ENCODE measurements around the gene CAPS. TPM values are rescaled to one million over a fixed set of nuclear protein-coding genes. Genes with fewer than 3 reads are reported as not detected.
"Not testable (repeated sequence)": the region's sequence is repeated elsewhere in the genome, so short reads cannot be mapped to it uniquely, and the experiment has no call there.

Gene CAPS
- total RNA-seq: 2.7 TPM
- long read RNA-seq, partial matches to known transcripts: 1 of 2 reads
- long read RNA-seq, other reads (novel, unspliced or antisense): 0 of 2 reads

DNA sequence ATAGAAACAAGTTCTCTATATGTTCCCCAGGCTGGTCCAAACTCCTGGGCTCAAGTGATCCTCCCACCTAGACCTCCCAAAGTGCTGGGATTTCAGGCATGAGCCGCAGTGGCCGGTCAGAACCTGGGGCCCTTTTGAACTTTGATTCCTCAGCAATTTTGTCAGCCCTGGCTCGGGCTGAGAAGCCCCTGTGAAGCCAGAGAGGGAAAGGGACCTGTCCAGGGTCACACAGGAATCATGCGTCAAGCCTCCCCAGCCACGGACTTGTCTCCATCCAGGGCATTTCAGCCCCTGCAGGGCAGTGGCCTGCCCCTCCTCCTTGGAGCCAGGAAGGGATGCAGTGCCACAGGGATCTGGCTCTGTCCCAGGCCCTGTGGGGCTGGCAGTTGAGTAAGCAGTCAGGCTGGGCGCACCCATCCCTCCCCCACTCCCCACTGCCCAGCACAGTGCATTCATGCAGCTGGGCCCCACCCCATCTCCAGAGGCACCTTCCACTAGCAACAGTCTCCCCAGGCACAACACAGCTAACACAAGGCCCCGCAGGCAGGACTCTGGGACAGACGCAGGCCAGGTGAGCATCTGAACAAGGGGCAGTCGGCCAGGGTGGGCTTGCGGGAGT is at the start of gene CAPS:
CAPS (plus strand) TSS at position 516 of the 619 bp plus-strand sequence. CDS start 153 bp downstream, outside the sequence.
- no peak for DNase-seq (ENCODE audit: low spot score)
- intact Hi-C loops (cut with DNase I): no loop called here

DNA sequence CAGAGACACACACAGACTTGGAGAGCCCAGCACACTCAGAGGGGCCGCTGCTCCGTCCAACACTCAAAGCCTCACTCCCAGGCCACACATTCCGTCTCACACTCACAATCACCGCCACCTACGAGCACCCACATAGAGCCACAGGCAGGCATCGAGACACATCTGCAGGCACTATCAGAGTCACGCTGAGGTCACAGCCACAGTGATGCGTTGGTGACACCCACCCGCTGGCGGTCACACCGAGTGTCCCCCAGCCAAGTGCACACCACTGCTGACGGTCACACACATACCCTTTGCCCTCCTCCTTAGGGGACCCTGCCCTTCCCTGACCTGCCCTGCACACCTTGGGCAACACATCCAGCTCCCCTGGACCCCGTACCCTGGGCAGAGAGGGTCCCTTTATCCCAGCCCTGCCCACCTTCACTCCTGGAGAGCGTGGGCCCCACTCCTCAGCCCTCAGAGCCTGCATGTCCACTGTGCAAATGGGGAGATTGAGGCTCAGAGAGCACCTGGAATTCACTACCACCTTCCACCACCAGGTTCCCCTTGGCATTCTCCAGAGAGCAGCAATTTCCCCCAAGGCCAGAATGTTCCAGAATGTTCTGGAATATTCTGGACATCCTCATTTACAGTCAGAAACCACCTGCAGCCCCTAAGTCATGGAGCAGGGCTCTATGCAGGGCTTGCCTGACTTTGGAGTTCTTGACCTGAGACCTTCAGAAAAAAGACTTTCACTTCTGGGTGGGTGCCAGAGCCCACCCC is 49.1 kb upstream of the CAPS start:
- intact Hi-C loops (cut with DNase I): no loop called here
- no peak for DNase-seq (ENCODE audit: low spot score)

DNA sequence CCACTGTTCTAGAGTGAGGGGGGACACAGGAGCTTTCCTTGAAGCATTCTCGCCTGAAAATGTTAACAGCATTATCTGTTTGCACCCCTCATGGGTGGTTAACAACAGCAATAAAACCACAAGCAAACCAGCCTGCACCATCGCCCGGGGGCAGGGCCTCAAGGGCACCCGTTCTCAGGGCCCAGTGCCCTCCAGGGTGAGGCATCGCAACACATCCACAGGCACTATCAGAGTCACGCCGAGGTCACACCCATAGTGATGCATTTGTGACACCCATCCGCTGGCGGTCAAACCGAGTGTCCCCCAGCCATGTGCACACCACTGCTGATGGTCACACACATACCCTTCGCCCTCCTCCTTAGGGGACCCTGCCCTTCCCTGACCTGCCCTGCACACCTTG is 48.3 kb upstream of the CAPS start:
- no peak for DNase-seq (ENCODE audit: low spot score)
- intact Hi-C loops (cut with DNase I): no loop called here

DNA sequence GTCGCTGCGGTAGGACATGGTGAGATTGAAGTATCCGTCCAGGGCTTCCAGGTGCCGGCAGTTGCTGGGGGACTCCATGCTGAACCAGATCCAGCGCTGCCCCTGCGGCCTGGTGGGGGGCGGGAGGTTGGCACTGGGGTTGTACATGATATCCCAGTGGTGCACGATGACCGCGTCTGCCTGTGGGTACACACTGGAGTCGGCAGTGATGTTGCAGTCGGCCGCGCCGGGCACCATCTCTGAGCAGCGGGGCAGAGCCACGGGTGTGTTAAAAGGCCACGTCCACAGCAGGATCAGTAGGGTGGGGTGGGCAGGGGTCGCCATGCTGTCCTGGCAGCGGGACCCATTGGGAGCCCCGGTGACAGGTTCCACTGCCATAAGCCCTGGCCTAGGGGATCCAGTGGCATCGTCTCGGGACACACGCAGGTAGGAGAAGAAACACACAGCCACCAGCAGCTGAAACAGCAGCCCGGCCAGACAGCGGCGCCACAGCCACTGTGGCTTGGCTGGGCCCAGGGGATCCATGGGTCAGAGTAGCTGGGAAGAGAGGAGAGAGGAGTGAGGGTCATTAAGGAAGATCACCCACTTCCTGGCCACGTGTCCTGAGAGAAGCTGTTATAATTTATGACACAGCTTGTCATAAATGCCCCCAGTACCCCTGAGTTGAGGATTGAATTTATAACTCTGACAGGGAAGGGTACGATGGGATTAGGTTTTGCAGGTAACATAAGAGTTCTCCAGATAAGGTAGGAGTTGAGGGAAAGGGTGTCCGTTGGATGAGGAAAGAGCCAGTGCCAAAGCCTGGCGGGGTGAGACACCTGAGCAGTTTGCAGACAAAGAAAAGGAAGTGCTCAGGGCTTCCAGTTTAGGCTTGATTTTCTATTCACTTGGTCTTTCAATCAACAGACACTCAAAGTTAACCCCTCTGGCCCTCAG is 46.6 kb upstream of the CAPS start:
- intact Hi-C loops (cut with DNase I): no loop called here
- no peak for DNase-seq (ENCODE audit: low spot score)

DNA sequence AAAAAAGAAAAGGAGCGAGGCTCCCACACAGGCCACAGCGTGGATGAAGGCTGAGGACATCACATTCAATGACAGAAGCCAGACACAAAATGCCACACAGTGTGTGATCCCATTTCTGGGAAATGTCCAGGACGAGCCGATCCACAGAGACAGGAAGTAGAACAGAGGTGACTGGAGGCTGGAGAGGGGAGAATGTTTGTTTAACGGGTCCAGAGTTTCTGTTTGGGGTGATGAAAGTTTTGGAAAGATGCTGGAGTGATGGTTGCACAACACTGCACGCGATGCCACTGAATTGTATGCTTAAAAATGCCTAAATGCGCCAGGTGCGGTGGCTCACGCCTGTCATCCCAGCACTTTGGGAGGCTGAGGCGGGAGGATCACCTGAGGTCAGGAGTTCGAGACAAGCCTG is 43.1 kb upstream of the CAPS start:
- no peak for DNase-seq (ENCODE audit: low spot score)
- intact Hi-C loops (cut with DNase I): no loop called here

DNA sequence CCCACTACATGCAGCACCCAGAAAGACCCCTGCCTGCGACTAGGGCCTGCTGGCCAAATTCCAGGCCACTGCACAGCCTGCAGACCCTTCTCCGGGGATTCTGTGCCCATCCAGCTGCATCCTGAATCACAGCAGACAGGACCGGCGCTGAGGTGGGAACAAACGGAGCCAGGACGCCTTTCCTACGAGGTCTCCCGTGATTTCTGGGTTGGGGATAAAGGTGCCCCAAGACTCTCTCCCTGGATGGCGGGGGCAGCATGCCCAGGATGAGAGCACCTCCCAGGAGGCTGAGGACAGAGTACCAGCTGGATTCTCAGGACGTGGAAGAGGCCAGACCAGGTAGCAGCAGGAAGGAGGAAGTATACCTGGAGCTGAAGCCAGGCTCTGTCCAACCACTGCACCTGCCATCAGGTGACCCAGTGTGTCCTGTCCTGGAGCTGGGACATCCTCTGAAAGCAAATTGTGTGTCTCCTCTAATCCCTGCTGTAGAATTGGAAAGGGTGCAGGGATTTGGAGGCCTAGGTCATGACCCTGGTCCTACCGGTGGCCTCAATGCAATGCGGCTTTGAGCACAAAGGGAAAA is 40.3 kb upstream of the CAPS start:
- intact Hi-C loops (cut with DNase I): no loop called here
- DNase-seq (ENCODE audit: low spot score): no peak

DNA sequence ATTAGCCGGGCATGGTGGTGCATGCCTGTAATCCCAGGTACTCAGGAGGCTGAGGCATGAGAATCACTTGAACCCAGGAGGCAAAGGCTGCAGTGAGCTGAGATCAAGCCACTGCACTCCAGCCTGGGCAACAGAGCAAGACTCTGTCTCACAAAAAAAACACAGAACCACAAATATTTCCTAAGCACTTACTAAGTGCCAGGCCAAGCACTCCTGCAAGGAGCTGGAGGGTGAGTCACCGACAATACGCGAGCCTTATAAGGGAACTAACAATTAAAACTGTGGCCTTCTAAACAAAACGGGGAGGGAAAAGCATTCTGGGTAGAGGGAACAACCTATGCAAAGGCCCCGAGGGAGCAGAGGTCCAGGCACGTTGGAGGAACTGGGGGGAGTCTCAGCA is 39.6 kb upstream of the CAPS start:
- DNase-seq (ENCODE audit: low spot score); intact Hi-C loops (cut with DNase I): not testable (repeated sequence)

DNA sequence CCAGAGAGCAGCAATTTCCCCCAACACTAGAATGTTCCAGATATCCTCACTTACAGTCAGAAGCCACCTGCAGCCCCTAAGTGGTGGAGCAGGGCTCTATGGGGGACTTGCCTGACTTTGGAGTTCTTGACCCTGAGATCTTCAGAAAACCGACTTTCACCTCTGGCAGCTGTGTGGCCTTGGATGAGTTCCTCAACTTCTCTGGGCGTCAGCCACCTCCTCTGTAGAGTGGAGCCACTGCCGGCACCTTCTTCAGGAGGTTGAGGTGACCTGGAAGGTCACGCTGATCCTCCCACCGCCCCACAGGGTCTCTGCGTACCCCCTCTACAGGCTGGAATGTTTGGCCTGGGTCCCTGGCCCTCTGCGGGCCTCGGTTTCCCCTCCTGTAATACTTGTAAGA is 36.6 kb upstream of the CAPS start:
- intact Hi-C loops (cut with DNase I): no loop called here
- no peak for DNase-seq (ENCODE audit: low spot score)

DNA sequence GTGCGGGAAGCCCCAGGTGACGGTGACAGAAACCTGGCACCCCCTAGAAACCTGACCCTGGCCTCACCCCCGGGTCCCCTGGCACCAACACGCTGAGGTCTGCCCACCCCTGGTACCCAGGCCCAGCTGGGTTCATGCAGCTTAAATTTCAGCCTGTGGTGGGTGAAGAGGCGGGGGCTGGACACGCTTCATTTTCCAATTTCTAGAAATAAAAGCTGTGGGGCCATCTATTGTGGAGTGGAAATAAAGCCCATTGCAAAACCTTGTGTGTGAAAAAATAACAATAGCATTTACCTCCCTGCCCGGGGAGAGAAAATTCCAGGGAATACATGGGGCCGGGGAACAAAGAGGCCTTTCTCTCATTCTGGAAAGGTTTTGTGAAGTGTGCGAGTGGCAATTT is 36.2 kb upstream of the CAPS start:
- intact Hi-C loops (cut with DNase I): no loop called here
- DNase-seq (ENCODE audit: low spot score): no peak

DNA sequence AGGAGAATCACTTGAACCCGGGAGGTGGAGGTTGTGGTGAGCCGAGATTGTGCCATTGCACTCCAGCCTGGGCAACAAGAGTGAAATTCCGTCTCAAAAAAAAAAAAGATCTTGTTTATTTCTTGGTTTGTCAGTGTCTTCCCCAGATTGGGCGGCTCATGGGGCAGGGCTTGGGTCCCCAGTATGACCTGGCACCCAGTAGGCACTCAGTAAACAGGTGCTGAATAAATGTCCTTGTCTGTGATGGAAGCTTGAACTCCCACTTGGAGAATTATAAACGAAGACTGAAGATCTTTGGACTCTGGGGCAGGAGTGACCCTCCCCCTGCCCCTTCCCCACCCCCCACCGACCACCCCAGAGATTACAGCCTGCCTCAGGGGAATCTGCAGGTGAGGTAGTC is 33.9 kb upstream of the CAPS start:
- DNase-seq (ENCODE audit: low spot score): no peak
- intact Hi-C loops (cut with DNase I): no loop called here

DNA sequence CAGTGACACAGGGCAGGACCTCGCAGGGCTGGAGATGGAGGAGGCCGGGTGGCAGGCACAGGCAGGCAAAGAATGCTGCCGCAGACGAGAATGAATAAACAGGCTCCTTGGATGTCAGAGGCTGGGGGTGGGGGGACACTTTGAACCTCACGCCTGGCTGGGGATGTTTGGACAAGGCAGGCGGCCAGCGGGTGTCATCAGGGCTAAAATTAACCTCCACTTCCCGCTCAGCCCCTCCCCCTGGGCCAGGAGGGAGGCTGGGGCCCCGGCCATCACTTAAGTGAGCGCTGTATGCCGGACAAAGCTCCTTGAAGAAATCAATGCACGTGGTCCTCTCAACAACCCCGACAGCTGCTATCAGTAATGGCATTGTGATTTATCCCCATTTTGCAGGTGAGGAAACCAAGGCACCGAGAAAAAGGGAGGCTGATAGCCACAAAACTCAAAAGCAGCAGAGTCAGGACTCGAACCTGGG is 33.4 kb upstream of the CAPS start:
- intact Hi-C loops (cut with DNase I): no loop called here

DNA sequence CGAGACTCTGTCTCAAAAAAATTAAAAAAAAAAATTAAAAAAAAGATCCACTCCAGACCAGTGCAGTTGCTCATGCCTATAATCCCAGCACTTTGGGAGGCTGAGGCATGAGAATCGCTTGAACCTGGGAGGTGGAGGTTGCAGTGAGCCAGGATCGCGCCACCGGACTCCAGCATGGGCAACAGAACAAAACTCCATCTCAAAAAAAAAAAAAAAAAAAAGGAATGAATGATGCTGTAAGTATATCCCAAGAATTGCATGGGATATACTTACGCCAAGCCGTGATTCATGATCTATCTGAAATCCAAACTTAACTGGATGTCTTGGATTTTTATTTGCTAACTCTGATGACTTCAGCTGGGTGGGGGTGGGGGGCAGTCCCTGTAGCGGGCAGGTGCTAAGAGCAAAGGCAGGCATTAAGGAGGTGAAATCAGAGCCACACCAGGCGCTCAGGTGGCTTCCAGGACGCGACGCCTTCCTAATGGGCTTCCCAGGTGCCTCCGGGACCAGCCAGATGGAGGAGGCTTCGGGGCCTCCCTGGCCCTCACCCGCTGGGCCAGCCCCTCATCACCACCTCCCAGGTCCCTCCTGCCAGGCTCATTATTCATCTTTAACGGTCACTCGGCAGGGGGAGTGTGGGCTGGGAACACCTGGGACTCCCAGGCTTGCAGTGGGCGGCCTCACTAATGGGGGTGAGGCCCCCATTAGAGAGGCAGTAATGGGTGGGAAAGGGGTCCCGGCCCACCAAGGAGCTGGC is 32.3 kb upstream of the CAPS start:
- DNase-seq (ENCODE audit: low spot score): no peak
- intact Hi-C loops (cut with DNase I): no loop called here

More for the DNA sequence above, 33.4 kb upstream of the CAPS start:
- peak; percentile 89 for DNase-seq (ENCODE audit: low spot score)

DNA sequence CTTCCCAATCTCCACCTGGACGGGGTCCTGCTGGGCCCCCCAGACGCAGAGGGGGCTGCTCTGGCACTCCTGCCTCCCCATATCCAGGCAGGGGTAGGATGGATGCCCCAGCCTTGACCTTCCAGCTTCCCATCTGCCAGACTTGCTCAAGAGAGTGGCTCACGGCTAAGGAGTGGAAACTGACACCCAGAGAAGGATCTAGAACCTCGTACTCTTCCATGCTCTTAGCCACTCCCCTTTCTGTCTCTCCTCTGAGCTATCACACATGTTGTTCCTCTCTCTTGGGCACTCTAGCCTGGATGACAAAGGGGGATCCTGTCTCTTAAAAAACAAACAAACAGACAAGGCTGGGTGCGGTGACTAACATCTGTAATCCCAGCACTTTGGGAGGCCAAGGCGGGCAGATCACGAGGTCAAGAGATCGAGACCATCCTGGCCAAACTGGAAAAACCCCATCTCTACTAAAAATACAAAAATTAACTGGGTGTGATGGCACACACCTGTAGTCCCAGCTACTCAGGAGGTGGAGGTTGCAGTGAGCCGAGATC is 31.6 kb upstream of the CAPS start:
- DNase-seq (ENCODE audit: low spot score): no peak
- intact Hi-C loops (cut with DNase I): no loop called here

DNA sequence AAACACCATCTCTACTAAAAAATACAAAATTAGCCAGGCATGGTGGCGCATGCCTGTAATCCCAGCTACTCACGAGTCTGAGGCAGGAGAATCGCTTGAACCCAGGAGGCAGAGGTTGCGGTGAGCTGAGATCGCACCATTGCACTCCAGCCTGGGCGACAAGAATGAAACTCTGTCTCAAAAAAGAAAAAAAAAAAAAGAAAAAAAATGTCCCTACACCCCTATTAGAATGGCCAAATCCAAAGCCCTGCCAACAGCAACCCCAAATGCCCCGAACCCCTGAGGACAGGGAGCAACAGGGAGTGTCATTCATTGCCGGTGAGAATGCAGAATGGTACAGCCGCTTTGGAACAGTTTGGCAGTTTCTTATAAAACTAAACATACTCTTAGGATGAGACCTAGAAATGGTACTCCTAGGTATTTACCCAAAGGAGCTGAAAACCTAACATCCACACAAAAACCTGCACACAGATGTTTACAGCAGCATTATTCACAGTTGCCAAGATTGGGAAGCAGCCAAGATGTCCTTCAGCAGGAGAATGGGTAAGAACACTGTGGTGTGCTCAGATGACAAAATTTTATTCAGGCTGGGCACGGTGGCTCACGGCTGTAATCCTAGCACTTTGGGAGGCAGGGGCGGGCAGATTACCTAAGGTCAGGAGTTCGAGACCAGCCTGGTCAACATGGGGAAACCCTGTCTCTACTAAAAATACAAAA is 30.7 kb upstream of the CAPS start:
- intact Hi-C loops (cut with DNase I); DNase-seq (ENCODE audit: low spot score): not testable (repeated sequence)

DNA sequence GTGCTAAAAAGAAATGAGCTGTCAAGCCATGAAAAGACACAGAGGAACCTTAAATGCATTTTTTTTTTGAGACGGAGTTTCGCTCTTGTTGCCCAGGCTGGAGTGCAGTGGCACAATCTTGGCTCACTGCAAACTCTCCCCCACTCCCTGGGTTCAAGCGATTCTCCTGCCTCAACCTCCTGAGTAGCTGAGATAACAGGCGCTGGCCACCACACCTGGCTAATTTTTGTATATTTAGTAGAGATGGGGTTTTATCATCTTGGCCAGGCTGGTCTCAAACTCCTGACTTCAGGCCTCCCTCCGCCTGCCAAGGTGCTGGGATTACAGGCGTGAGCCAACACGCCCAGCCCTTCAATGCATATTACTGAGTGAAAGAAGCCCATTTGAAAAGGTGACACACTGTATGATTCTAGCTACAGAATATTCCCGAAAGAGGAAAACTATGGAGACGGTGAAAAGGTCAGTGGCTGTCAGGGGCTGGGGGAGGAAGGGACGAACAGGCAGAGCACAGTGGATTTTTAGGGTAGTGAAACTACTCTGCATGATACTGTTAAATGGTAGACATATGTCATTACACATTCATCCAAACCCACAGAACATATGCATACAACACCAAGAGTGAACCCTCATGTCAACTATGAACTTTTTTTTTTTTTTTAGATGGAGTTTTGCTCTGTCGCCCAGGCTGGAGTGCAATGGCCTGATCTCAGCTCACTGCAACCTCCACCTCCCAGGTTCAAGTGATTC is 29.8 kb upstream of the CAPS start:
- intact Hi-C loops (cut with DNase I); DNase-seq (ENCODE audit: low spot score): not testable (repeated sequence)

DNA sequence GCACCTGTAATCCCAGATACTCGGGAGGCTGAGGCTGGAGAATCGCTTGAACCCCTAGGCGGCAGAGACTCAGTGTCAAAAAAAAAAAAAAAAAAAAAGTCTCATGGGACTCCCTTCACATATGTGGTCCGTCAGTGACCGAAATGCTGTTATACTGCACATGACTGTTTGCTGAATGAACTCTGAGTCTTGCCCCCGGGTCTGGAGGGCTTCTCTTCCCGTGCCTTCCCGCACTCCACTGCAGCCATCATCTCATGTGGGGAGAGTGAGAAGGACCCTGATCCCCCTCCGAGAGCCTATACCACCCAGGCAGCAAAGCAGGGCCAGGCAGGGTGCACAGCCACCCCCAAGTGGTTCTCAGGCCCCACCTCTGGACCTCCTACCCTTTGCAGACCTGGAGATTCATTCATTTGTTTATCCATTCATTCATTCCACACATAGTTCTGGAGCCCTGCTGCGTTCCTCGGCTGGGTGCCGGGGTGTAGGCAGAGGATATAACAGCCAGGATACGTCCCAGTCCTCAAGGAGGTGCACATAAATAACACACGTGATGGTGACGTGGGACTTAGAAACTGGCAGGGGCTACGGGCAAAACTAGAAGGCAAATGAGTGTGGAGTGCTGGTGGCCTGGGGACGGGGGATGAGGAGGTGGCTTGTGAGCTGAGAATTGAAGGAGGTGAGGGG is 24.6 kb upstream of the CAPS start:
- intact Hi-C loops (cut with DNase I): no loop called here
- no peak for DNase-seq (ENCODE audit: low spot score)

DNA sequence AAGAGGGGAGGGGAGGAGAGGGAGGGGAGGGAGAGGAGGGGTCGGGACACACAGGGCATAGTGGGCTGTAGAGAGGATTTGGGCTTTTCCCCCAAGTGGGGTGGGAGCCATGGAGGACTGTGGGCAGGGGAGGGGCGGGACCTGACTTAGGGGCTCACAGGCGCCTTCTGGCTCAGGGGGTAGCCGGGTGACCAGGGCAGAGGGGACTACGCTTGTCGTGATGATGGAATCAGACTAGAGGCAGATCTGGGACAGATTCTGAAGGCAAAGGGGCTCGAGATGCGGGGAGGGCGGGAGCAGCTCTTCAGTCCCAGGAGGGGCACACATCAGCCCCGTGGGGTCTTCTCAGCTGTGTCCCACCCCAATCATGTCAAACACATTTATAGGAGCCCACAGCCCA is 24.0 kb upstream of the CAPS start:
- intact Hi-C loops (cut with DNase I): loop anchor here (5.0 kb wide), 1 partner anchor 63 kb away; no protein-coding TSS in a partner anchor
- DNase-seq (ENCODE audit: low spot score): no peak
